K562 (cell line): ENCODE data around the gene MAP1LC3A. TPM values are rescaled to one million over a fixed set of nuclear protein-coding genes. Genes with fewer than 3 reads are reported as not detected.

Source experiments
- ATAC-seq: fragments of 200-7000 bp; cut with Tn5 transposase; 3 replicates; pipeline ENCODE4 v1.9.1; 2020; ENCODE audit warnings: moderate library complexity
- BruUV-seq: library from RNA; stranded (reverse); fragments of 400-500 nt; replicated peaks from 2 replicates; lab custom pipeline; 2021; lab: Mats Ljungman, UMichigan
- CTCF ChIA-PET: fragments of 300-600 bp; formaldehyde crosslinking; extraction: SDS; loops from one replicate; lab custom pipeline; 2021; ENCODE audit warnings: low intra/inter-chr PET ratio; lab: Yijun Ruan, JAX
- POLR2A ChIA-PET: fragments of 300-600, 350-650 bp; sonication (Branson Sonifier 250); formaldehyde crosslinking; extraction: SDS; loops from one replicate; lab custom pipeline; 2021; ENCODE audit warnings: antibody characterized with exemption, inconsistent platforms; lab: Yijun Ruan, JAX
- DNase-seq, 4 experiments: peaks; one replicate each; pipeline versions ENCODE4 v3.0.0 to v3.0.0-alpha.2; 2011 to 2018; ENCODE audit warnings: low spot score in 3 of 4, mixed read lengths in 3 of 4; ENCODE audit errors: extremely low read depth in 1 of 4
- FAIRE-seq: peaks from 2 replicates; lab custom pipeline; 2011; peaks lifted over from hg19 to GRCh38; lab: Jason Lieb, UNC
- H2AFZ ChIP-seq: 2 replicates; pipeline ENCODE4 v1.6.0; 2011; ENCODE audit warnings: low read depth, low read length, control low read depth, inconsistent platforms
- H3K27ac ChIP-seq: fragments of 200-600 bp; 3 replicates; pipeline ENCODE4 v1.8.0; 2011; ENCODE audit warnings: low read depth, mild to moderate bottlenecking, control low read depth, inconsistent platforms, low read length, moderate library complexity, mixed read lengths; ENCODE audit errors: extremely low read depth
- H3K27me3 ChIP-seq, 2 experiments: fragments of 300-600 bp in 1 of 2; 2 replicates in 1 of 2; 3 replicates in 1 of 2; pipeline versions ENCODE4 v1.6.0 to v1.8.0; 2011; ENCODE audit warnings: inconsistent platforms in 2 of 2, low read length in 2 of 2, mild to moderate bottlenecking in 1 of 2, mixed read lengths in 1 of 2, moderate library complexity in 1 of 2; ENCODE audit not compliant: control insufficient read depth in 2 of 2, insufficient read depth in 2 of 2
- H3K36me3 ChIP-seq: fragments of 300-600 bp; 3 replicates; pipeline ENCODE4 v1.8.0; 2011; ENCODE audit warnings: mild to moderate bottlenecking, low read length, inconsistent platforms; ENCODE audit not compliant: control insufficient read depth, insufficient read depth
- H3K4me1 ChIP-seq, 2 experiments: fragments of 200-600 bp in 1 of 2; replicated peaks in 1 of 2; 2 replicates in 1 of 2; 3 replicates in 1 of 2; pipeline versions ENCODE4 v1.5.1 to v1.8.0; 2011; ENCODE audit warnings: inconsistent platforms in 2 of 2, low read length in 2 of 2, mild to moderate bottlenecking in 1 of 2, mixed read lengths in 1 of 2, moderate library complexity in 1 of 2; ENCODE audit not compliant: control insufficient read depth in 2 of 2, insufficient read depth in 2 of 2
- H3K4me2 ChIP-seq: 2 replicates; pipeline ENCODE4 v1.6.1; 2011; ENCODE audit warnings: low read length, control low read depth, inconsistent platforms, mixed read lengths; ENCODE audit not compliant: insufficient read depth
- H3K4me3 ChIP-seq: fragments of 200-600 bp; sonication (generic), shearing (Covaris generic); 2 replicates; pipeline ENCODE4 v1.5.1; 2016; ENCODE audit warnings: control low read depth, inconsistent platforms
- H3K79me2 ChIP-seq: fragments of 200-600 bp; 3 replicates; pipeline ENCODE4 v1.8.0; 2011; ENCODE audit warnings: low read length, inconsistent platforms; ENCODE audit not compliant: control insufficient read depth, insufficient read depth
- H3K9ac ChIP-seq, 2 experiments: 2 replicates each; pipeline versions ENCODE4 v1.6.0 to v1.6.1; 2011; ENCODE audit warnings: low read depth in 2 of 2, low read length in 2 of 2, control low read depth in 1 of 2, inconsistent platforms in 1 of 2, mild to moderate bottlenecking in 1 of 2, mixed read lengths in 1 of 2; ENCODE audit not compliant: insufficient read depth in 1 of 2
- H3K9me1 ChIP-seq: one replicate; pipeline ENCODE4 v1.6.0; 2011; ENCODE audit warnings: inconsistent platforms, mild to moderate bottlenecking, low read length, moderate library complexity; ENCODE audit not compliant: control insufficient read depth, insufficient read depth
- H3K9me3 ChIP-seq: replicated peaks from 2 replicates; pipeline ENCODE4 v1.5.1; 2011; ENCODE audit warnings: low read depth, low read length, inconsistent platforms; ENCODE audit not compliant: control insufficient read depth, insufficient read depth
- H4K20me1 ChIP-seq: replicated peaks from 2 replicates; pipeline ENCODE4 v1.6.1; 2011; ENCODE audit warnings: low read length, inconsistent platforms, mixed read lengths; ENCODE audit not compliant: control insufficient read depth, insufficient read depth
- CBX1 ChIP-seq: sonication (generic); IDR thresholded peaks from 2 replicates; pipeline ENCODE4 v1.6.1; 2016; ENCODE audit warnings: antibody characterized with exemption, low read depth, mild to moderate bottlenecking
- EZH2 ChIP-seq: IDR thresholded peaks from 2 replicates; pipeline ENCODE4 v1.6.1; 2012; ENCODE audit warnings: low read depth, mild to moderate bottlenecking, inconsistent platforms, low read length, borderline replicate concordance
- IFI16 ChIP-seq: fragments of 250-450 bp; sonication (Bioruptor Pico); IDR thresholded peaks from 2 replicates; pipeline ENCODE4 v2.1.2; 2022; ENCODE audit warnings: mild to moderate bottlenecking, inconsistent platforms
- PPARD ChIP-seq: fragments of 250-450 bp; sonication (Bioruptor Pico); IDR thresholded peaks from 2 replicates; pipeline ENCODE4 v1.8.0; 2022; ENCODE audit warnings: inconsistent platforms, mild to moderate bottlenecking, moderate library complexity
- PTRF ChIP-seq: fragments of 450-650 bp; IDR thresholded peaks from 2 replicates; pipeline ENCODE4 v1.6.1; 2016; ENCODE audit warnings: mild to moderate bottlenecking, missing genetic modification characterization, missing compliant biosample characterization
- SIN3A ChIP-seq, 2 experiments: fragments of 150-350 bp in 1 of 2; IDR thresholded peaks; 2 replicates each; pipeline ENCODE4 v1.6.1; 2011 to 2016; ENCODE audit warnings: borderline replicate concordance in 2 of 2, low read depth in 2 of 2, low read length in 2 of 2, mild to moderate bottlenecking in 2 of 2, moderate library complexity in 2 of 2; ENCODE audit not compliant: control insufficient read depth in 1 of 2
- TAF7 ChIP-seq: fragments of 450-650 bp; IDR thresholded peaks from 2 replicates; pipeline ENCODE4 v1.6.1; 2016; ENCODE audit warnings: missing genetic modification characterization, missing compliant biosample characterization
- ZNF778 ChIP-seq: fragments of 450-650 bp; formaldehyde crosslinking; IDR thresholded peaks from 2 replicates; pipeline ENCODE4 v1.4.0; 2020; ENCODE audit warnings: mild to moderate bottlenecking, moderate library complexity
- WGBS: fragments of 100-300 bp; shearing (Covaris generic); methylation state at CpG from one replicate; pipeline ENCODE4 v1.1.6; 2016; ENCODE audit warnings: low coverage, mixed read lengths; ENCODE audit not compliant: insufficient coverage; ENCODE audit errors: missing lambda C conversion rate; 5-methylcytosine and 5-hydroxymethylcytosine counted together
- in situ Hi-C: fragments of 300-500 bp; cut with MboI; formaldehyde crosslinking; loops from 4 replicates; pipeline ENCODE4 v1.15.0; 2018; ENCODE audit warnings: inconsistent platforms, mixed read lengths
- intact Hi-C: fragments of 100-400 bp; cut with micrococcal nuclease; formaldehyde crosslinking; loops from 2 replicates; pipeline ENCODE4 v1.14.2; 2022
- polyA plus RNA-seq, 8 experiments: library from polyadenylated mRNA; depleted of rRNA in 4 of 8; stranded (reverse) in 5 of 8; unstranded in 3 of 8; fragments of >200 nt; fragmentation: Nextera tagmentation in 2 of 8; fragmentation: Illumina TruSeq in 1 of 8; extraction: Ambion mirVana in 2 of 8; extraction: Trizol in 1 of 8; gene quantifications; 2 replicates each; pipeline versions ENCODE4 v1.2.1 to v1.2.3, GENCODE V29; 2011 to 2014; ENCODE audit warnings: inconsistent platforms in 1 of 8, missing spikeins in 1 of 8
- total RNA-seq, 7 experiments: library from RNA; depleted of rRNA in 6 of 7; stranded (reverse); fragments of >200 nt in 6 of 7; fragmentation: Illumina TruSeq in 2 of 7; extraction: Trizol in 2 of 7; gene quantifications; 2 replicates each; pipeline versions ENCODE4 v1.2.1 to v1.2.3, GENCODE V29; 2011 to 2021; ENCODE audit warnings: low replicate concordance in 1 of 7
- TF ChIP-seq, protein P1 (sequence below): sonication (generic); formaldehyde crosslinking; IDR thresholded peaks from 2 replicates; pipeline ENCODE4 v1.8.0; 2022; ENCODE audit warnings: missing genetic modification reagents, mild to moderate bottlenecking, moderate library complexity, borderline replicate concordance
- TF ChIP-seq, protein P2 (sequence below): IDR thresholded peaks from 2 replicates; pipeline ENCODE4 v1.6.1; 2011; ENCODE audit not compliant: insufficient read length; ENCODE audit errors: extremely low read depth

The MAP1LC3A gene
- total and polyA plus RNA-seq, 9 of the 15 experiments (the other 6 are each of a cell fraction or from before 2014, with no cell fraction given), result 0.27 to 0.38 TPM; not detected in 7

DNA sequence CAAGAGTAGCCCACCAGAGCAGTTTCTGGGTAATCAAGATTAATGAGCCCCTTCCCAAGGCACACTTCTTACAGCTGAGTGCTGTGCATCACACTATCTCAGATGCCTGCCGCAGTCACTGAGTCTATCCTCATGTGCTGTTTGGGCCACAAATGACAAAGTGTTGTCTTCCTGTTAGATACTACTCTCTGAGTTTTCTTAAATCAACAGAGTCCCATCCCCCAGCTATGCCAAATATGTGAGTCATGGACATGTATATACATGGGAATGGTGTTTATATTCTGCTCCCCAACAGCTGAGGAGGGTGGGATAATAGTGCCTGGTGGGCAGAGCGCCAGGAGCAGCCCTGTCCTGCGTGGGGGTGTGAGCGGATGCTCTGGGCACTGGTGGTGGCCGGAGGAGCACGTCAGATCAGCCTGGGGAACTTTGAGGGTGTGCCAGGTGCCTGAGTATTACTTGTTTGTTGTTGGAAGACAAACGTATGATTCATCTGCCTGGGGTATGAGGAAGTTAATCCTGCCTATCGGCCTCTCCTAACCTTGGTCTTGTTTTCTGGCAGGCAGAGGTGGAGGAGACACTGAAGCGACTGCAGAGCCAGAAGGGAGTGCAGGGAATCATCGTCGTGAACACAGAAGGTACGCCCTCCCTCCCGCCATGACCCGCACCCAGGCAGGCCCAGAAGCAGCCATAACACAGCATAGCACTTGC, 32.7 kb upstream of the MAP1LC3A start (continued):
- TF ChIP-seq, protein P1, sequence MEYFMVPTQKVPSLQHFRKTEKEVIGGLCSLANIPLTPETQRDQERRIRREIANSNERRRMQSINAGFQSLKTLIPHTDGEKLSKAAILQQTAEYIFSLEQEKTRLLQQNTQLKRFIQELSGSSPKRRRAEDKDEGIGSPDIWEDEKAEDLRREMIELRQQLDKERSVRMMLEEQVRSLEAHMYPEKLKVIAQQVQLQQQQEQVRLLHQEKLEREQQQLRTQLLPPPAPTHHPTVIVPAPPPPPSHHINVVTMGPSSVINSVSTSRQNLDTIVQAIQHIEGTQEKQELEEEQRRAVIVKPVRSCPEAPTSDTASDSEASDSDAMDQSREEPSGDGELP (CRISPR knock-in tag), result peak; percentile 55; the same call in 1 of the 2 replicates

DNA sequence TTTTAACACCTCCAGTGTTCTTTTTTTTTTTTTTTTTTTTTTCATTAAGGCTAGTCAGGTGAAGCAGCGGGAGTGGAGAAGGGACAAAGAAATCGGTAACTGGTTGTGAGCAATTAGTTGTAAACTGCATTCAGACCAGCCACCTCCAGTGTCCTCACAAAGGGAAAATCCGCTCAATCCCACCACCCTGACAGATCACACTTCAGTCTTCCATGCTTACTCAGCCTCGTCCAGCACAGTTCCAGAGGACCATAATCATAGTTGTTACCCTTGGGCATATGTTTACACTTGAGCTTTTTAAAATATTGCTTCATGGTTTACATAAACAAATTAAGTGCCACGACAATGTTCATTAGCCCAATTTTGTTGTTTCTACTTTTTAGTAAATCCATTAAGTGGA, 32.1 kb upstream of the MAP1LC3A start:
- WGBS, result 91% methylated on average over 5 of the region's 5 CpGs
- no peak overlapping the region for H3K27ac ChIP-seq
- no peaks in the 10 kb centered on the region for H3K27me3 ChIP-seq
- no TSS peak for BruUV-seq
- H3K36me3 ChIP-seq, result peaks cover 76% of the 10 kb centered on the region
- peaks cover 45% of the 10 kb centered on the region for H3K79me2 ChIP-seq
- CTCF ChIA-PET, result no interaction called here
- TF ChIP-seq EZH2 (no peak), IFI16 (no peak), CBX1 (no peak), TAF7 (tag) (no peak), PPARD (CRISPR knock-in tag) (no peak), PTRF (tag) (no peak), ZNF778 (CRISPR knock-in tag) (no peak), SIN3A (IDR thresholded peaks at IDR 0.05; ENCODE audit: borderline replicate concordance in 2 of 2, control insufficient read depth in 1 of 2, low read depth in 2 of 2, low read length in 2 of 2) (no peak)
- TF ChIP-seq, protein P2, sequence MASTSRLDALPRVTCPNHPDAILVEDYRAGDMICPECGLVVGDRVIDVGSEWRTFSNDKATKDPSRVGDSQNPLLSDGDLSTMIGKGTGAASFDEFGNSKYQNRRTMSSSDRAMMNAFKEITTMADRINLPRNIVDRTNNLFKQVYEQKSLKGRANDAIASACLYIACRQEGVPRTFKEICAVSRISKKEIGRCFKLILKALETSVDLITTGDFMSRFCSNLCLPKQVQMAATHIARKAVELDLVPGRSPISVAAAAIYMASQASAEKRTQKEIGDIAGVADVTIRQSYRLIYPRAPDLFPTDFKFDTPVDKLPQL, result no peak
- no peak overlapping the region for H2AFZ ChIP-seq
- intact Hi-C loops (no loop called here), in situ Hi-C loops (loop anchor here (10.0 kb wide), 1 partner anchor 332 kb away; no protein-coding TSS in a partner anchor)
- DNase-seq, result no peak
- no peak overlapping the region for H3K4me3 ChIP-seq
- peaks cover 15 to 17% of the 10 kb centered on the region in 2 experiments for H3K4me1 ChIP-seq
- H3K9me1 ChIP-seq, result no peaks in the 10 kb centered on the region
- H3K9me3 ChIP-seq, result no peaks in the 10 kb centered on the region; the same call in 1 of the 2 replicates
- H4K20me1 ChIP-seq, result peaks cover 20% of the 10 kb centered on the region
- ATAC-seq, result no peak
- no peak for FAIRE-seq
- no peak overlapping the region for H3K9ac ChIP-seq
- POLR2A ChIA-PET, result interaction anchor here (1.2 kb wide), 1 partner anchor 10 kb away, joined by 4 read pairs; the partner anchor contains the start of gene DYNLRB1
- H3K4me2 ChIP-seq, result no peak overlapping the region
